ENCODE measurements around the gene NCOA1.

- no peak for TF ChIP-seq POLR2A (IDR thresholded peaks at IDR 0.05; ENCODE audit: low read length)
- no peak for TF ChIP-seq GATA1 (IDR thresholded peaks at IDR 0.05; ENCODE audit: low read depth, low read length)
These were observed 5.9 kb upstream of the NCOA1 start for GRCh38 chr2:24485197-24485596.
